Measurements from ENCODE around the gene METRNL.

Gene METRNL

GRCh38 chr17:83094291-83094690 is 14.9 kb downstream of the METRNL start:
- DNase-seq: no peak

- DNase-seq: no peak
Observed at GRCh38 chr17:83095016-83095415, 15.6 kb downstream of the METRNL start.

GRCh38 chr17:83096401-83097224 is 17.2 kb downstream of the METRNL start:
- no peak for DNase-seq

- no peak for DNase-seq
Observed at GRCh38 chr17:83097831-83098230, 18.4 kb downstream of the METRNL start.

- DNase-seq: no peak
Observed at GRCh38 chr17:83098241-83099085, 19.1 kb downstream of the METRNL start.

GRCh38 chr17:83099086-83099555 is 19.7 kb downstream of the METRNL start:
- no peak for DNase-seq

GRCh38 chr17:83099570-83100181 is 20.3 kb downstream of the METRNL start:
- DNase-seq: no peak

GRCh38 chr17:83100220-83100852 is 20.9 kb downstream of the METRNL start:
- no peak for DNase-seq

- DNase-seq: no peak
Observed at GRCh38 chr17:83100853-83101391, 21.5 kb downstream of the METRNL start.

- DNase-seq: no peak
Observed at GRCh38 chr17:83101805-83102480, 22.5 kb downstream of the METRNL start.

- DNase-seq: no peak
Observed at GRCh38 chr17:83103200-83103942, 24.0 kb downstream of the METRNL start.

- DNase-seq: no peak
Observed at GRCh38 chr17:83103943-83104311, 24.5 kb downstream of the METRNL start.

- no peak for DNase-seq
Observed at GRCh38 chr17:83104577-83105505, 25.4 kb downstream of the METRNL start.

- DNase-seq: no peak
Observed at GRCh38 chr17:83105512-83105911, 26.1 kb downstream of the METRNL start.

GRCh38 chr17:83106056-83106588 is 26.7 kb downstream of the METRNL start:
- no peak for DNase-seq

- no peak for DNase-seq
Observed at GRCh38 chr17:83106913-83107655, 27.7 kb downstream of the METRNL start.

GRCh38 chr17:83107656-83108048 is 28.2 kb downstream of the METRNL start:
- no peak for DNase-seq

- no peak for DNase-seq
Observed at GRCh38 chr17:83108709-83109108, 29.3 kb downstream of the METRNL start.

GRCh38 chr17:83109386-83109785 is 30.0 kb downstream of the METRNL start:
- DNase-seq: no peak

All from activated CD4-positive, alpha-beta T cell treated with anti-CD3 and anti-CD28 coated beads, Interleukin-2, amount 50 U/mL, for 1 hour (primary cell).